ENCODE measurements around the gene SEMA4D. TPM values are rescaled to one million over a fixed set of nuclear protein-coding genes. Genes with fewer than 3 reads are reported as not detected.

SEMA4D gene
- total RNA-seq, 4 donors from 2014 or later = 37.3 to 50.1 (median 42.6) TPM

DNA sequence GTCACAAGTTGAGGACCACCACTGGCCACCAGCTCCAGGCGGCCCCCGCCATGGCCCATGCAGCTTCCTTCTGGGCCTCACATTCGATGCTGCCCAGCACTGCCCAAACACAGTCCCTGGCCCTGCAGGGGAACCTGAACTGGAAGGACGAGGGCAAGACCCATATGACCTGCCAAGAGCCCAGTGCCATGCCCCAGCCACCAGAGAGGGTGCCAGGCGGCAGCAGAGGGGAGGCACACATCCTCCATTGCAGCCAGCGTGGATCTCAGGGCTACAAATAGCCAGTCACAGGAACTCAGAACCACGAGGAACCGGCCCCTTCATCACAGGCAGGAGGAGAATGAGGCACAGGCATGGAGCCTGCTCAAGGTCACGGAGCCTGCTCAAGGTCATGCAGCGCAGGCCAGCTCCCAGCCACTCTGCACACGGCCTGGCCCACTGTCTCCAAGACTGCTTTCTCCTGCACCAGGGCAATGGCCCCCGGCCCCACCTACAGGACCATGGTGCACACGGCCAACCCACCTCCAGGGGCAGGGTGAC lies 69.6 kb downstream of the SEMA4D start:
- no peaks in the 10 kb centered on the region for H3K9me3 ChIP-seq
- H3K27ac ChIP-seq = no peak overlapping the region
- no peak for TF ChIP-seq POLR2A (IDR thresholded peaks at IDR 0.05)
- TF ChIP-seq EP300 (IDR thresholded peaks at IDR 0.05) = no peak
- TF ChIP-seq CTCF (IDR thresholded peaks at IDR 0.05) = no peak
- no peak for TF ChIP-seq POLR2AphosphoS5 (IDR thresholded peaks at IDR 0.05)
- no peaks in the 10 kb centered on the region for H3K36me3 ChIP-seq
- DNase-seq (ENCODE audit: low spot score in 2 of 2) = no peak
- H3K27me3 ChIP-seq = no peaks in the 10 kb centered on the region
- H3K4me3 ChIP-seq = no peak overlapping the region
- WGBS = 96% methylated on average over 10 of the region's 13 CpGs
- peaks cover 39% of the 10 kb centered on the region for H3K4me1 ChIP-seq

DNA sequence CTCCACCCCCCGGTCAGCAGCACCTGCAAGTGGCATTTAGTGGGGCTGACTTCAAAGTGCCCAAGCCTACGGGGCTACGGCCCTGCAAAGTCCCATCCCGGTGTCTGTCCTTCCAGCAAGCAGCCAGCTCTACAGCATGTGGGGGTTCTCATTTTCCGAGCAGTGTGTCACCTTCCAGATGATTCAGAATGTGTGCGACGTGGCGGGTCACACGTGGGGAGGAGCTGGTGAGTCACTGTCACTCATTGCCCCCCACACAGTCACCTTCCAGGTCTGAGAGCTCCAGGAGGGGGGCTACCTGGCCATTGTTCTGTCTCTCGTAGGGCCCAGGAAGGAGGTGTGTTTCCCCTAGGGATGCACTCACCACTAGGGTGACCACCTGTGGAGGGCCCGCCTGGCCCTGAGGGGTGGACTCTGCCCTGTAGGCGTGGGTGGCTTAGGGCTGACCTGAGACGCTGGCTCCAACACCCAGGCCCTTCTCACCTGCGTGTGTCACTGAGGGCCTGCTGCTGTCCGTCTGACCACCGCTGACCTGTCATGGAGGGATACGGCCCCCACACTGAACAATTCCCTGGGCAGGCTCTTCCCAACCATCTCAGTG lies 70.2 kb downstream of the SEMA4D start:
- Histone ChIP-seq H3K27me3 (no peaks in the 10 kb centered on the region), H3K27ac (no peak overlapping the region), H3K9me3 (no peaks in the 10 kb centered on the region), H3K4me1 (peaks cover 35% of the 10 kb centered on the region), H3K36me3 (no peaks in the 10 kb centered on the region), H3K4me3 (no peak overlapping the region)
- WGBS = 90% methylated on average over 15 of the region's 17 CpGs
- no peak for TF ChIP-seq EP300 (IDR thresholded peaks at IDR 0.05)
- TF ChIP-seq POLR2A (IDR thresholded peaks at IDR 0.05) = no peak
- no peak for TF ChIP-seq CTCF (IDR thresholded peaks at IDR 0.05)
- no peak for TF ChIP-seq POLR2AphosphoS5 (IDR thresholded peaks at IDR 0.05)
- no peak for DNase-seq (ENCODE audit: low spot score in 2 of 2)

- Histone ChIP-seq H3K4me1 (peaks cover 24% of the 10 kb centered on the region), H3K27me3 (no peaks in the 10 kb centered on the region), H3K27ac (no peak overlapping the region), H3K4me3 (no peak overlapping the region), H3K36me3 (no peaks in the 10 kb centered on the region), H3K9me3 (no peaks in the 10 kb centered on the region)
- WGBS = 83% methylated on average over 14 of the region's 14 CpGs
- DNase-seq (ENCODE audit: low spot score in 2 of 2) = no peak
- no peak for TF ChIP-seq CTCF (IDR thresholded peaks at IDR 0.05)
- no peak for TF ChIP-seq EP300 (IDR thresholded peaks at IDR 0.05)
- no peak for TF ChIP-seq POLR2A (IDR thresholded peaks at IDR 0.05)
- TF ChIP-seq POLR2AphosphoS5 (IDR thresholded peaks at IDR 0.05) = no peak
Observed at GRCh38 chr9:89426384-89426961, 71.4 kb downstream of the SEMA4D start.

GRCh38 chr9:89425921-89426383 lies 72.0 kb downstream of the SEMA4D start:
- no peak for DNase-seq (ENCODE audit: low spot score in 2 of 2)
- Histone ChIP-seq H3K27me3 (no peaks in the 10 kb centered on the region), H3K4me1 (peaks cover 19% of the 10 kb centered on the region), H3K4me3 (no peak overlapping the region), H3K27ac (no peak overlapping the region), H3K36me3 (no peaks in the 10 kb centered on the region), H3K9me3 (no peaks in the 10 kb centered on the region)
- no peak for TF ChIP-seq POLR2A (IDR thresholded peaks at IDR 0.05)
- no peak for TF ChIP-seq EP300 (IDR thresholded peaks at IDR 0.05)
- TF ChIP-seq POLR2AphosphoS5 (IDR thresholded peaks at IDR 0.05) = no peak
- no peak for TF ChIP-seq CTCF (IDR thresholded peaks at IDR 0.05)
- WGBS = 90% methylated on average over 6 of the region's 7 CpGs

DNA sequence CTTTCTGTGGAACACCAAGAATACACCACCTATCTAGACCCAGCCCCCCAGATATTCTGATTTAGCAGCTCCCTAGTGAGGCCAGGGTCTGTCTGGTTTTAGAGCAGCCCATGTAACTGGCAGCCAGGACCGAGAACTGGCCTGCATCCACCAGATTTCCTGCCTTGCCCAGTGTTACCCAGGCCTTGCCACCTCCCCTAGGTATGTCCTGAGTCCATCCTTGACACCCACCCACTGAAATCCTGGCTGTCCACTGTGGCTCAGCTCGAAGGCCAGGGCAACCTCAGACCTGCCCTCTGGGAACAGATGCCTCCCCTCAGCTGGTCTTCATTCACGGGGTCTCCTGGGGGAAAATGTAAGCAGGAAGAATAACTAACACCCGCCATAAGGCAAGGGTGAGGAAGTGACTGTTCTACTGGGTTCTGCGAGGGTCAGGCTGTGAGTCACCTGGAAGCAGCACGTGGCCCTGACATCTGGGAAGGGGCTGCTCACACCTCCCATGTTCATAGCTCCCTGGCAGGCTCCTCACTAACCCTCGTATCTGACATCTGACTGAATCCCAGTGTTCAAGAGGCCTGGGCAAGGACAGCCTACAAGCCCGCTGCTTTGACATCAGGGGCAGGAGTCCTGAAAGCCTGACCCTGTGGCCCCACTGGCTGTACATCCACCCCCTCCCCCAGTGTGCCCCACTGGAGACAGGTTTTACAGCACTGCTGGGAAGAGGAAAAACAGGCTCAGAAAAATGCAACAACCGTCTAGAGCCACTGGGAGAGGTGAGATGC lies 72.7 kb downstream of the SEMA4D start:
- DNase-seq (ENCODE audit: low spot score in 2 of 2) = no peak
- no peak overlapping the region for H3K27ac ChIP-seq
- no peaks in the 10 kb centered on the region for H3K36me3 ChIP-seq
- no peak for TF ChIP-seq POLR2AphosphoS5 (IDR thresholded peaks at IDR 0.05)
- no peak for TF ChIP-seq EP300 (IDR thresholded peaks at IDR 0.05)
- no peak for TF ChIP-seq POLR2A (IDR thresholded peaks at IDR 0.05)
- no peak for TF ChIP-seq CTCF (IDR thresholded peaks at IDR 0.05)
- H3K27me3 ChIP-seq = no peaks in the 10 kb centered on the region
- H3K4me3 ChIP-seq = no peak overlapping the region
- peaks cover 15% of the 10 kb centered on the region for H3K4me1 ChIP-seq
- H3K9me3 ChIP-seq = no peaks in the 10 kb centered on the region
- 75% methylated on average over 7 of the region's 9 CpGs for WGBS
